Suprapubic skin (tissue), 4 donors: ENCODE data around the gene PIGB. TPM values are rescaled to one million over a fixed set of nuclear protein-coding genes. Genes with fewer than 3 reads are reported as not detected.

ENCODE experiments used
- DNase-seq, 2 donors: peaks; one replicate each; pipeline ENCODE4 v3.0.0-alpha.2; 2019; ENCODE audit warnings: low spot score in 2 of 2
- H3K27ac ChIP-seq: fragments of 200-600 bp; sonication (generic); one replicate; pipeline ENCODE4 v1.5.1; 2019
- H3K27me3 ChIP-seq: fragments of 200-600 bp; sonication (generic); one replicate; pipeline ENCODE4 v1.5.1; 2019
- H3K36me3 ChIP-seq: fragments of 200-600 bp; sonication (generic); one replicate; pipeline ENCODE4 v1.5.1; 2019
- H3K4me1 ChIP-seq: fragments of 200-600 bp; sonication (generic); one replicate; pipeline ENCODE4 v1.5.1; 2019
- H3K4me3 ChIP-seq: fragments of 200-600 bp; sonication (generic); one replicate; pipeline ENCODE4 v1.5.1; 2019; ENCODE audit warnings: mild to moderate bottlenecking
- H3K9me3 ChIP-seq: fragments of 200-600 bp; sonication (generic); one replicate; pipeline ENCODE4 v1.5.1; 2019
- EP300 ChIP-seq: sonication (generic); formaldehyde crosslinking; IDR thresholded peaks from one replicate; pipeline ENCODE4 v1.6.1; 2017; ENCODE audit warnings: antibody characterized with exemption
- POLR2A ChIP-seq, 2 donors: fragments of 450-650 bp; IDR thresholded peaks; one replicate each; pipeline ENCODE4 v1.6.1; 2017; ENCODE audit warnings: antibody characterized with exemption in 2 of 2, mild to moderate bottlenecking in 2 of 2, moderate library complexity in 2 of 2
- POLR2AphosphoS5 ChIP-seq, 3 donors: sonication (generic); formaldehyde crosslinking; IDR thresholded peaks; one replicate each; pipeline ENCODE4 v1.6.1; 2017; ENCODE audit warnings: antibody characterized with exemption in 3 of 3
- WGBS: methylation state at CpG from one replicate; pipeline ENCODE4 v1.1.5; 2018; 5-methylcytosine and 5-hydroxymethylcytosine counted together
- total RNA-seq, 4 donors: library from RNA; depleted of rRNA; stranded (reverse); fragments of >200 nt; gene quantifications; one replicate each; pipeline ENCODE4 v1.1.0, GENCODE V29; 2016
- TF ChIP-seq, protein P1 (sequence below), 2 donors: fragments of 200-600 bp in 1 of 2; fragments of 450-650 bp in 1 of 2; sonication (generic) in 1 of 2; IDR thresholded peaks; one replicate each; pipeline ENCODE4 v1.5.1; 2016 to 2019; ENCODE audit warnings: antibody characterized with exemption in 2 of 2, mild to moderate bottlenecking in 1 of 2, moderate library complexity in 1 of 2

PIGB gene
- total RNA-seq, 4 donors from 2014 or later = 6.7 to 13.2 (median 9.9) TPM

DNA sequence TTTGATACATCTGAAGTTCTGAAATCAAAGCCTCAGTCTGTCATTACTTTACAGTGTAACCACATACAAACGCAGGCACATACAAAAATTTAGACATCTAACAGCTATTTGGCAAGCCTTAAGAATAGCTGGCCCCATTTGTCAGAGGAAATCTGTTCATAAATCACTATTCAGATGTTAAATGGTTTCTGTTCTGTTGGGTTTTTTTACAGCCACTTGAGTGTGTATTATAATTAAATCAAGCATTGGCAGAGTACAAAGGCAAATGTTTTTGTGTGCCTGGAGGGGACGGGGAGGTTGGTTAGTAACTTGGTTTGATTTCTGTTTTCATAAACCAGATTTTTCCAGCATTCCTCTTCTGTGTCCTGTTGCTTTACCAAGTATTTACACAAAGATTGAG lies 24.1 kb downstream of the PIGB start:
- Histone ChIP-seq H3K4me3 (no peak overlapping the region), H3K27me3 (no peaks in the 10 kb centered on the region), H3K36me3 (peaks cover 21% of the 10 kb centered on the region), H3K27ac (no peak overlapping the region), H3K4me1 (peaks cover 6% of the 10 kb centered on the region), H3K9me3 (no peaks in the 10 kb centered on the region)
- TF ChIP-seq, protein P1, sequence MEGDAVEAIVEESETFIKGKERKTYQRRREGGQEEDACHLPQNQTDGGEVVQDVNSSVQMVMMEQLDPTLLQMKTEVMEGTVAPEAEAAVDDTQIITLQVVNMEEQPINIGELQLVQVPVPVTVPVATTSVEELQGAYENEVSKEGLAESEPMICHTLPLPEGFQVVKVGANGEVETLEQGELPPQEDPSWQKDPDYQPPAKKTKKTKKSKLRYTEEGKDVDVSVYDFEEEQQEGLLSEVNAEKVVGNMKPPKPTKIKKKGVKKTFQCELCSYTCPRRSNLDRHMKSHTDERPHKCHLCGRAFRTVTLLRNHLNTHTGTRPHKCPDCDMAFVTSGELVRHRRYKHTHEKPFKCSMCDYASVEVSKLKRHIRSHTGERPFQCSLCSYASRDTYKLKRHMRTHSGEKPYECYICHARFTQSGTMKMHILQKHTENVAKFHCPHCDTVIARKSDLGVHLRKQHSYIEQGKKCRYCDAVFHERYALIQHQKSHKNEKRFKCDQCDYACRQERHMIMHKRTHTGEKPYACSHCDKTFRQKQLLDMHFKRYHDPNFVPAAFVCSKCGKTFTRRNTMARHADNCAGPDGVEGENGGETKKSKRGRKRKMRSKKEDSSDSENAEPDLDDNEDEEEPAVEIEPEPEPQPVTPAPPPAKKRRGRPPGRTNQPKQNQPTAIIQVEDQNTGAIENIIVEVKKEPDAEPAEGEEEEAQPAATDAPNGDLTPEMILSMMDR (IDR thresholded peaks at IDR 0.05) = no peak
- TF ChIP-seq POLR2AphosphoS5 (IDR thresholded peaks at IDR 0.05) (no peak), EP300 (no peak), POLR2A (IDR thresholded peaks at IDR 0.05) (no peak)
- DNase-seq = no peak
- 10% methylated on average over 2 of the region's 2 CpGs for WGBS

DNA sequence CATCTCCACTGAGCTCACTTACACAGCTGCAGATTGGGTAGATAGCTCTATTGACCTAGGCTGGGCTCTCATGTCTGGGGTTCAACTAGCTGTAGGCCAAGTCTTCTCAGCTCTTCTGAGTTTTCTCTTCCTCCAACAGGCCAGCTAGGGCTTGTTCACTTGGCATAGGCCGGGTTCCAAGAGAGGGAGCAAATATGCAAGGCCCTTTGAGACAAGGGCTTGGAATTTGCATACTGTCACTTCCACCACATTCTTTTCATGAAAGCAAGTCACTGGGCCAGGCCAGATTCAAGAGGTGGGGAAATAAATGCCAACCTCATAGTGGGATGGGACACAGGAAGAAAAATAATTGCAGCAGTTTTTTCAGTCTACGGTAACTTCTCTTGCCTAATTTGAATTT lies 25.2 kb downstream of the PIGB start:
- no peak overlapping the region for H3K27ac ChIP-seq
- H3K36me3 ChIP-seq = peaks cover 20% of the 10 kb centered on the region
- no peaks in the 10 kb centered on the region for H3K27me3 ChIP-seq
- H3K9me3 ChIP-seq = no peaks in the 10 kb centered on the region
- no peak overlapping the region for H3K4me3 ChIP-seq
- 56% methylated on average over 2 of the region's 2 CpGs for WGBS
- peaks cover 6% of the 10 kb centered on the region for H3K4me1 ChIP-seq
- DNase-seq = no peak
- TF ChIP-seq EP300 = no peak
- TF ChIP-seq POLR2AphosphoS5 (IDR thresholded peaks at IDR 0.05) = no peak
- TF ChIP-seq, protein P1 (IDR thresholded peaks at IDR 0.05) = no peak
- TF ChIP-seq POLR2A (IDR thresholded peaks at IDR 0.05) = no peak

- H3K27me3 ChIP-seq = no peaks in the 10 kb centered on the region
- peaks cover 6% of the 10 kb centered on the region for H3K4me1 ChIP-seq
- WGBS = 71% methylated on average over 4 of the region's 4 CpGs
- H3K27ac ChIP-seq = no peak overlapping the region
- H3K4me3 ChIP-seq = no peak overlapping the region
- H3K36me3 ChIP-seq = peaks cover 15% of the 10 kb centered on the region
- no peaks in the 10 kb centered on the region for H3K9me3 ChIP-seq
- no peak for DNase-seq
- TF ChIP-seq, protein P1 (IDR thresholded peaks at IDR 0.05) = no peak
- TF ChIP-seq POLR2A (IDR thresholded peaks at IDR 0.05) = no peak
- TF ChIP-seq EP300 = no peak
- TF ChIP-seq POLR2AphosphoS5 (IDR thresholded peaks at IDR 0.05) = no peak
These were observed 29.3 kb downstream of the PIGB start for GRCh38 chr15:55348281-55348778.

GRCh38 chr15:55349282-55349681 lies 30.3 kb downstream of the PIGB start:
- Histone ChIP-seq H3K27ac (no peak overlapping the region), H3K4me1 (no peaks in the 10 kb centered on the region), H3K9me3 (no peaks in the 10 kb centered on the region), H3K4me3 (no peak overlapping the region), H3K36me3 (peaks cover 15% of the 10 kb centered on the region), H3K27me3 (no peaks in the 10 kb centered on the region)
- no peak for DNase-seq
- TF ChIP-seq POLR2A (IDR thresholded peaks at IDR 0.05) = no peak
- no peak for TF ChIP-seq EP300
- TF ChIP-seq POLR2AphosphoS5 (IDR thresholded peaks at IDR 0.05) = no peak
- TF ChIP-seq, protein P1 (IDR thresholded peaks at IDR 0.05) = no peak
- 95% methylated on average over 2 of the region's 2 CpGs for WGBS

DNA sequence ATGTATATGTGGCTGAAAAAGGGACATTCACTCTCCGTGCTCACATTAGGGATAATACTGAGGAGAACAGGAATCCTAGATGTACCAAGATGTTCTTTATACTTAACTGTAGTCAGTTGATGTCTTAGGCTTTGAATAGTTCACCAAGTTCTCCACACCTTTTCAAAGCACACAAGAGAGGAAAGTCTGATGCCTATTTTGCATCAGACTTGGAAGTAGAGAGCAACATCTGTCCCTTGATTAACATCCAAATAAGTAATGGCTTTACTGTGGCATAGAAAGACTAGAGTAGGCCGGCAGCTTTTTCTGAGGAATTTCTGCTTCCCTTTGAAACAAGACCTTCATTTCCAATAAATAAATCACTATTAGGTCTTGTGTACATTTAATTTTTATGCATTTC lies 34.0 kb downstream of the PIGB start:
- Histone ChIP-seq H3K27ac (no peak overlapping the region), H3K36me3 (peaks cover 23% of the 10 kb centered on the region), H3K27me3 (no peaks in the 10 kb centered on the region), H3K9me3 (no peaks in the 10 kb centered on the region), H3K4me1 (no peaks in the 10 kb centered on the region), H3K4me3 (no peak overlapping the region)
- TF ChIP-seq POLR2AphosphoS5 (IDR thresholded peaks at IDR 0.05) (no peak), EP300 (no peak), POLR2A (IDR thresholded peaks at IDR 0.05) (no peak)
- TF ChIP-seq, protein P1 (IDR thresholded peaks at IDR 0.05) = no peak
- WGBS = 86% methylated on average over 2 of the region's 2 CpGs
- no peak for DNase-seq
